Measurements from ENCODE around the gene ELOA2.
"Not testable (repeated sequence)": the region's sequence is repeated elsewhere in the genome, so short reads cannot be mapped to it uniquely, and the experiment has no call there.

Gene ELOA2

GRCh38 chr18:47020757-47021156 lies 14.7 kb downstream of the ELOA2 start:
- not testable (repeated sequence) for H3K4me3 ChIP-seq (ENCODE audit: low read length); H3K9me2 ChIP-seq (replicated peaks; ENCODE audit: control insufficient read depth, low read length); H4K20me1 ChIP-seq (ENCODE audit: control insufficient read depth, insufficient read depth, low read depth, low read length); H3F3A ChIP-seq (ENCODE audit: control insufficient read depth, insufficient read depth); H3K27me3 ChIP-seq (ENCODE audit: control insufficient read depth, low read length); H3K36me3 ChIP-seq (ENCODE audit: control insufficient read depth, low read length); H3K4me1 ChIP-seq (ENCODE audit: control insufficient read depth, low read length); H3K4me2 ChIP-seq (ENCODE audit: low read length); H3K79me2 ChIP-seq (ENCODE audit: control insufficient read depth, low read length); H3K27ac ChIP-seq (ENCODE audit: low read depth, low read length); H3K9me3 ChIP-seq (ENCODE audit: control insufficient read depth, insufficient read depth, low read length)

GRCh38 chr18:47019870-47020269 lies 15.6 kb downstream of the ELOA2 start:
- not testable (repeated sequence) for H3F3A ChIP-seq (ENCODE audit: control insufficient read depth, insufficient read depth); H3K79me2 ChIP-seq (ENCODE audit: control insufficient read depth, low read length); H3K9me3 ChIP-seq (ENCODE audit: control insufficient read depth, insufficient read depth, low read length); H3K27ac ChIP-seq (ENCODE audit: low read depth, low read length); H4K20me1 ChIP-seq (ENCODE audit: control insufficient read depth, insufficient read depth, low read depth, low read length); H3K4me1 ChIP-seq (ENCODE audit: control insufficient read depth, low read length); H3K9me2 ChIP-seq (replicated peaks; ENCODE audit: control insufficient read depth, low read length); H3K36me3 ChIP-seq (ENCODE audit: control insufficient read depth, low read length); H3K4me2 ChIP-seq (ENCODE audit: low read length); H3K27me3 ChIP-seq (ENCODE audit: control insufficient read depth, low read length); H3K4me3 ChIP-seq (ENCODE audit: low read length)

Data from DOHH2 (cell line).